Panc1 (cell line): ENCODE data around the gene YOD1. TPM values are rescaled to one million over a fixed set of nuclear protein-coding genes. Genes with fewer than 3 reads are reported as not detected.

Experiments
- ATAC-seq: fragments of 200-7000 bp; cut with Tn5 transposase; 2 replicates; pipeline ENCODE4 v1.9.1; 2020; ENCODE audit warnings: mild to moderate bottlenecking, moderate library complexity
- BruUV-seq: library from RNA; stranded (reverse); fragments of 400-500 nt; replicated peaks from 2 replicates; lab custom pipeline; 2021; lab: Mats Ljungman, UMichigan
- CTCF ChIA-PET: fragments of 300-600 bp; sonication (Branson Sonifier 250); formaldehyde crosslinking; loops from one replicate; lab custom pipeline; 2022; ENCODE audit warnings: antibody characterized with exemption; lab: Charles Lee
- POLR2A ChIA-PET: fragments of 300-600 bp; sonication (Branson Sonifier 250); formaldehyde crosslinking; loops from one replicate; lab custom pipeline; 2022; ENCODE audit warnings: antibody characterized with exemption; lab: Charles Lee
- DNase-seq: peaks from one replicate; pipeline ENCODE4 v3.0.0-alpha.2; 2010; ENCODE audit warnings: low read depth, low spot score
- H3K27ac ChIP-seq: 2 replicates; pipeline ENCODE4 v1.5.1; 2011; ENCODE audit warnings: mild to moderate bottlenecking, low read length, inconsistent platforms
- H3K27me3 ChIP-seq: fragments of 200-500 bp; sonication (Bioruptor generic); 2 replicates; pipeline ENCODE4 v1.6.0; 2014; ENCODE audit warnings: low read length, inconsistent platforms; ENCODE audit not compliant: control insufficient read depth, insufficient read depth
- H3K36me3 ChIP-seq: fragments of 200-500 bp; sonication (Bioruptor generic); 2 replicates; pipeline ENCODE4 v1.5.1; 2014; ENCODE audit warnings: inconsistent platforms, mild to moderate bottlenecking, low read length, moderate library complexity; ENCODE audit not compliant: control insufficient read depth, insufficient read depth
- H3K4me1 ChIP-seq: 2 replicates; pipeline ENCODE4 v1.5.1; 2011; ENCODE audit warnings: inconsistent platforms, mild to moderate bottlenecking, low read length, moderate library complexity; ENCODE audit not compliant: control insufficient read depth, insufficient read depth
- H3K4me3 ChIP-seq, 2 experiments: 2 replicates each; pipeline ENCODE4 v1.5.1; 2011 to 2012; ENCODE audit warnings: low read depth in 2 of 2, low read length in 2 of 2, mild to moderate bottlenecking in 2 of 2, inconsistent platforms in 1 of 2, moderate library complexity in 1 of 2
- H3K9me3 ChIP-seq: fragments of 200-500 bp; sonication (Bioruptor generic); 2 replicates; pipeline ENCODE4 v1.5.1; 2014; ENCODE audit warnings: low read depth, mild to moderate bottlenecking, inconsistent platforms, low read length, moderate library complexity; ENCODE audit not compliant: control insufficient read depth, insufficient read depth
- CTCF ChIP-seq: fragments of 450-650 bp; IDR thresholded peaks from 2 replicates; pipeline ENCODE4 v1.5.1; 2017; ENCODE audit warnings: mild to moderate bottlenecking
- POLR2AphosphoS5 ChIP-seq: IDR thresholded peaks from 2 replicates; pipeline ENCODE4 v1.6.1; 2012; ENCODE audit warnings: mild to moderate bottlenecking, low read depth, low read length, moderate library complexity
- SIN3A ChIP-seq: IDR thresholded peaks from 2 replicates; pipeline ENCODE4 v1.6.1; 2012; ENCODE audit warnings: low read depth, mild to moderate bottlenecking, low read length, moderate library complexity, borderline replicate concordance; ENCODE audit not compliant: insufficient read depth
- TCF7L2 ChIP-seq: IDR thresholded peaks from 2 replicates; pipeline ENCODE4 v1.6.1; 2011; ENCODE audit warnings: mild to moderate bottlenecking, low read depth, low read length, inconsistent platforms
- in situ Hi-C: cut with HindIII; loops from 2 replicates; pipeline ENCODE4 v1.10.0; 2016; ENCODE audit warnings: low sequenced_read_pairs, low pct_unique_long_range_greater_than_20kb
- intact Hi-C: fragments of 100-400 bp; cut with micrococcal nuclease; formaldehyde crosslinking; loops from one replicate; pipeline ENCODE4 v1.10.0; 2022; ENCODE audit not compliant: unreplicated experiment
- total RNA-seq: library from RNA; stranded (reverse); gene quantifications from one replicate; pipeline ENCODE4 v1.2.1, GENCODE V29; 2021; ENCODE audit not compliant: unreplicated experiment
- TF ChIP-seq, protein P1 (sequence below), 2 experiments: IDR thresholded peaks; 2 replicates each; pipeline ENCODE4 v1.6.1; 2011 to 2012; ENCODE audit warnings: low read depth in 2 of 2, control low read depth in 1 of 2, low read length in 1 of 2, mild to moderate bottlenecking in 1 of 2, moderate library complexity in 1 of 2; ENCODE audit not compliant: insufficient read depth in 1 of 2

Gene YOD1
- total RNA-seq, 1 experiment from 2014 or later: 7.1 TPM

GRCh38 chr1:207010726-207011125 lies 40.3 kb downstream of the YOD1 start:
- DNase-seq (no peak), ATAC-seq (no peak)
- no TSS peak for BruUV-seq
- in situ Hi-C loops (no loop called here), intact Hi-C loops (no loop called here)
- H3K4me1 ChIP-seq: no peaks in the 10 kb centered on the region
- peaks cover 13% of the 10 kb centered on the region for H3K27me3 ChIP-seq
- ChIA-PET POLR2A (interaction anchor here (0.7 kb wide), 1 partner anchor 37 kb away, joined by 4 read pairs; no protein-coding TSS in a partner anchor), CTCF (no interaction called here)
- no peaks in the 10 kb centered on the region for H3K9me3 ChIP-seq
- H3K4me3 ChIP-seq: no peak overlapping the region
- TF ChIP-seq CTCF (no peak), TCF7L2 (no peak), SIN3A (no peak), POLR2AphosphoS5 (no peak)
- TF ChIP-seq, protein P1, sequence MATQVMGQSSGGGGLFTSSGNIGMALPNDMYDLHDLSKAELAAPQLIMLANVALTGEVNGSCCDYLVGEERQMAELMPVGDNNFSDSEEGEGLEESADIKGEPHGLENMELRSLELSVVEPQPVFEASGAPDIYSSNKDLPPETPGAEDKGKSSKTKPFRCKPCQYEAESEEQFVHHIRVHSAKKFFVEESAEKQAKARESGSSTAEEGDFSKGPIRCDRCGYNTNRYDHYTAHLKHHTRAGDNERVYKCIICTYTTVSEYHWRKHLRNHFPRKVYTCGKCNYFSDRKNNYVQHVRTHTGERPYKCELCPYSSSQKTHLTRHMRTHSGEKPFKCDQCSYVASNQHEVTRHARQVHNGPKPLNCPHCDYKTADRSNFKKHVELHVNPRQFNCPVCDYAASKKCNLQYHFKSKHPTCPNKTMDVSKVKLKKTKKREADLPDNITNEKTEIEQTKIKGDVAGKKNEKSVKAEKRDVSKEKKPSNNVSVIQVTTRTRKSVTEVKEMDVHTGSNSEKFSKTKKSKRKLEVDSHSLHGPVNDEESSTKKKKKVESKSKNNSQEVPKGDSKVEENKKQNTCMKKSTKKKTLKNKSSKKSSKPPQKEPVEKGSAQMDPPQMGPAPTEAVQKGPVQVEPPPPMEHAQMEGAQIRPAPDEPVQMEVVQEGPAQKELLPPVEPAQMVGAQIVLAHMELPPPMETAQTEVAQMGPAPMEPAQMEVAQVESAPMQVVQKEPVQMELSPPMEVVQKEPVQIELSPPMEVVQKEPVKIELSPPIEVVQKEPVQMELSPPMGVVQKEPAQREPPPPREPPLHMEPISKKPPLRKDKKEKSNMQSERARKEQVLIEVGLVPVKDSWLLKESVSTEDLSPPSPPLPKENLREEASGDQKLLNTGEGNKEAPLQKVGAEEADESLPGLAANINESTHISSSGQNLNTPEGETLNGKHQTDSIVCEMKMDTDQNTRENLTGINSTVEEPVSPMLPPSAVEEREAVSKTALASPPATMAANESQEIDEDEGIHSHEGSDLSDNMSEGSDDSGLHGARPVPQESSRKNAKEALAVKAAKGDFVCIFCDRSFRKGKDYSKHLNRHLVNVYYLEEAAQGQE (IDR thresholded peaks at IDR 0.05; ENCODE audit: insufficient read depth in 1 of 2, low read depth in 2 of 2, low read length in 1 of 2): no peak
- H3K27ac ChIP-seq: no peak overlapping the region
- H3K36me3 ChIP-seq: no peaks in the 10 kb centered on the region

- ATAC-seq: no peak
- CTCF ChIA-PET: interaction anchor here (0.6 kb wide), 1 partner anchor 321 kb away, joined by 3 read pairs; no protein-coding TSS in a partner anchor
These were observed 41.1 kb downstream of the YOD1 start for GRCh38 chr1:207009945-207010344.

More at GRCh38 chr1:207009945-207010344, 41.1 kb downstream of the YOD1 start:
- no peaks in the 10 kb centered on the region for H3K9me3 ChIP-seq
- in situ Hi-C loops (no loop called here), intact Hi-C loops (no loop called here)
- no peak overlapping the region for H3K4me3 ChIP-seq
- no peak for DNase-seq
- no peaks in the 10 kb centered on the region for H3K36me3 ChIP-seq
- BruUV-seq: no TSS peak
- H3K27me3 ChIP-seq: peaks cover 13% of the 10 kb centered on the region
- no peak overlapping the region for H3K27ac ChIP-seq
- POLR2A ChIA-PET: no interaction called here
- H3K4me1 ChIP-seq: no peaks in the 10 kb centered on the region
- no peak for TF ChIP-seq POLR2AphosphoS5
- TF ChIP-seq, protein P1 (IDR thresholded peaks at IDR 0.05; ENCODE audit: insufficient read depth in 1 of 2, low read depth in 2 of 2, low read length in 1 of 2): no peak
- no peak for TF ChIP-seq TCF7L2
- no peak for TF ChIP-seq CTCF
